Stimulated activated CD4-positive, alpha-beta T cell treated with anti-CD3 and anti-CD28 coated beads, Interleukin-4, amount 100 ng/mL, for 48 hours (primary cell): ENCODE measurements around the gene MAPK14.
A peak's percentile ranks its signal among the peaks of the same experiment; 100 is the strongest.

Experiments used
- DNase-seq, 2 donors: peaks; one replicate each; pipeline ENCODE4 v3.0.0-alpha.2; 2020; ENCODE audit warnings: low read depth in 2 of 2

MAPK14 gene

DNA sequence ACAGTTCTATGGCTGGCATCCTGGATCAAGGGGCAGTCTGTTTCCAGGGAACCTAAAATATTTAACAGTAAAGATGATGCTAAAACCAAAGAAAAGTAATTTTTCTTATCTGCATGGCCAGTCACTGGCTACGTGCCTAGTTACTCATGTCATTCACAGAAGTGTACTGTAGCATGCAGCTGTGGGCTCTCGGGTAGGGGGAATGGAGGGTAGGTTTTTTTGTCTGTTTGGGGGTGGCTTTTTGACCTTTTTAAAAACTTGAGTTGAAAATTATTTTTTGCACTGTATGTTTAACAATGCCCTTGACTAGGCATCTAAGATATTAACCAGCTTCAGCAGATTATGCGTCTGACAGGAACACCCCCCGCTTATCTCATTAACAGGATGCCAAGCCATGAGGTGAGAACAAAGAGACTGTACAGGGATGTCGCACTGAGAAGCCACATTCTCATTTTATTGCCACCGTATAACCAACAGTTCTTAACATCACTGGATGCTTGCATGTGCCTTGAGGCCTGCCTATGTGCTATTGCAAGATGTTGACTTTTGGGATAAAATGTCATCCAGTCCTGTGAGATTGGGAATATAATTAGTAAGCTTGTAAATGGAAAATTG, 72.4 kb downstream of the MAPK14 start:
- DNase-seq = no peak

DNA sequence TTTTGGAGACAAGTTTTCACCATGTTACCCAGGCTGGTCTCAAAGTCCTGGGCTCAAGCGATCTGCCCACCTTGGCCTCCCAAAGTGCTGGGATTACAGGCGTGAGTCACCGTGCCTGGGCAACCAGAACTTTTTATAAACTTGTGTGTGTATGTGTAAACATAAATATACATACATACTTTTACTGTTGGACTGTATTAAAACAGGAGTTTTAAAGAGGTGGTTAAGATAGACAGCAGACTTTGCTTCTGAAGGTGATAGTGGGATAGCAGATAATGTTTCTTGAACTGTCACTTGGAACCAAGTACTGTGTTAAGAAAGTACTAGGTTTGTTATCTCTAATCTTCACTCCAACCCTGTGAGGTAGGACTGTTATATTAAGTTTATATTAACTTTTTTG, 74.1 kb downstream of the MAPK14 start:
- no peak for DNase-seq

- DNase-seq = no peak
Measured at GRCh38 chr6:36102853-36103252, 75.2 kb downstream of the MAPK14 start.

DNA sequence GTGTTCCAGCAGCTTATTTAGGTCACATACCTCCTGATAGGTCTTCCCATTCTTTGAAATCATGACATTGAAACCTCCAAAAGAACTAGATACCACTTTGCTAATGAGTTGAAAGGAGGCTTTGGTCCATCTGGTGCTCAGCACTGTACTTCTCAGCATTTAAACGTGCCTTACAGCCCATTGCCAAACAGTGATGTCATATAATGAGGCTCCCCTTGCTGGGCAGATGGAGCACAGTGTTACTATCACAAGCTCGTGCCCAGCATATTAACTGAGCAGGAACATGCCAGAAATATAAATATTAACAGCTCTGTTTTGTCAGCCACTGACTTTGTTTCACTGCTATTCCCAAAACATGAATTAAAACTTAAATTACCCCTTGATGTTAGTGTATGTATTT, 77.2 kb downstream of the MAPK14 start:
- DNase-seq = no peak

DNA sequence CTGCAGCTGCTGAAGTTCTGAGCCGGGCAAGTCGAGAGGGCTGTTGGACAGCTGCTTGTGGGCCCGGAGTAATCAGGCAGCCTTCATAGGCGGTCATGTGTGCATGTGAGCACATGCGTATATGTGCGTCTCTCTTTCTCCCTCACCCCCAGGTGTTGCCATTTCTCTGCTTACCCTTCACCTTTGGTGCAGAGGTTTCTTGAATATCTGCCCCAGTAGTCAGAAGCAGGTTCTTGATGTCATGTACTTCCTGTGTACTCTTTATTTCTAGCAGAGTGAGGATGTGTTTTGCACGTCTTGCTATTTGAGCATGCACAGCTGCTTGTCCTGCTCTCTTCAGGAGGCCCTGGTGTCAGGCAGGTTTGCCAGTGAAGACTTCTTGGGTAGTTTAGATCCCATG, 81.5 kb downstream of the MAPK14 start:
- DNase-seq = no peak

DNA sequence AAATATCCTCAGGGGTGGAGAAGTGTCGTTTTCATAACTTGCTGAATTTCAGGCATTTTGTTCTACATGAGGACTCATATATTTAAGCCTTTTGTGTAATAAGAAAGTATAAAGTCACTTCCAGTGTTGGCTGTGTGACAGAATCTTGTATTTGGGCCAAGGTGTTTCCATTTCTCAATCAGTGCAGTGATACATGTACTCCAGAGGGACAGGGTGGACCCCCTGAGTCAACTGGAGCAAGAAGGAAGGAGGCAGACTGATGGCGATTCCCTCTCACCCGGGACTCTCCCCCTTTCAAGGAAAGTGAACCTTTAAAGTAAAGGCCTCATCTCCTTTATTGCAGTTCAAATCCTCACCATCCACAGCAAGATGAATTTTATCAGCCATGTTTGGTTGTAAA, 82.4 kb downstream of the MAPK14 start:
- DNase-seq = no peak

GRCh38 chr6:36110863-36111262, 83.3 kb downstream of the MAPK14 start:
- no peak for DNase-seq

DNA sequence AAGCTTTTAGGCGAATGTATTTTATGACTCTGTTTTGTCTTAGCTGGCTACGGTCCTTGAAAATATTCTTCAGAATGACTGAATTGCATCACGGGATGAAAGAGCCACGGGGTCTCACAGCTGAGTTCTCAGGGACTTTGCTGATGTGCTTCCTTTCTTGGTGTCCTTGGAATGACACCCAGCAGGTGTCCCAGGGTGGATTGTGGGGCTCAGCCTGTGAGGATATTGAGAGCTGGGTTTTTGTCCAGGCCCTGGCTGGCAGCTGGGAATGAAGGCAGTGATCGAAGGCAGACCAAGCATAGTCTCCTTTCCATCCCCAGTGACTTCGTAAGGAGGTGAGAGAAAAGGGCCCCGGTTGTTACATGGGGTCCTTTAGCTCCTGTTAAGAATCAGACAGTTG, 83.9 kb downstream of the MAPK14 start:
- no peak for DNase-seq

DNA sequence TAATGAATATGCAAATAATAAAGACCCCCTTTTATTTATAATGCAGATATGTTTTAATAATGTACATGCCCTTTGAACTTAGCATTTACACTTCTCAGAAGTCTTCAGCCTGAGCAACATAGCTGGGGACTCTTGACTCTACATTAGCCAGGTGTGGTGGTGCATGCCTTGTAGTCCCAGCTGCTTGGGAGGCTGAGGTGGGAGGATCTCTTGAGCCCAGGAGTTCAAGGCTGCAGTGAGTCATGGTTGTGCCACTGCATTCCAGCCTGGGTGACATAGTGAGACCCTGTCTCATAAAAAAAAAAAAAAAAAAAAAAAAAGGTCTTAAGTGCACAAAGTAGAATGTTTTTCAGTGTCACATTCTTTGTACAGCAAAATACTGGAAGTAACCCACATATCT, 85.4 kb downstream of the MAPK14 start:
- no peak for DNase-seq

DNA sequence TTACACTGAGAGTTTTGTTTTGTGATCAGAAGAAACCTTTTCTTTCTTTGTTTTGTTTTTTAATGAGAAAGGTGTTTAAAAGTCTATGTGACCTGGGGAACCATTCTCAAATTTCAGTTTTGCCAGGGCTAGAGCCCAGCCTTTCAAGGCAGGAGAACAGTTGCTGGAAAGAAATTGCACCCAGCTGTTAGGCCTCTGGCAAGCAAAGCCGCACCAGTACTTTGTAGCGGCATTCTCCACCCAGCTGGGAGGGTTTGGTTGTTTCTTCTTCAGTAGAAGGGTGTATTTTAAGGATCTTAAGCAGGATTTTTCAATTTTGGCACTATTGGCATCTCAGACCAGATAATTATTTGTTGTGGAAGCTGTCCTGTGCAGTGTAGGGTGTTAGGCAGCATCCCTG, 86.1 kb downstream of the MAPK14 start:
- DNase-seq = no peak

GRCh38 chr6:36114798-36115408, 87.3 kb downstream of the MAPK14 start:
- no peak for DNase-seq

- no peak for DNase-seq
Measured at GRCh38 chr6:36115412-36115811, 87.8 kb downstream of the MAPK14 start.

GRCh38 chr6:36116066-36116864, 88.7 kb downstream of the MAPK14 start:
- no peak for DNase-seq

DNA sequence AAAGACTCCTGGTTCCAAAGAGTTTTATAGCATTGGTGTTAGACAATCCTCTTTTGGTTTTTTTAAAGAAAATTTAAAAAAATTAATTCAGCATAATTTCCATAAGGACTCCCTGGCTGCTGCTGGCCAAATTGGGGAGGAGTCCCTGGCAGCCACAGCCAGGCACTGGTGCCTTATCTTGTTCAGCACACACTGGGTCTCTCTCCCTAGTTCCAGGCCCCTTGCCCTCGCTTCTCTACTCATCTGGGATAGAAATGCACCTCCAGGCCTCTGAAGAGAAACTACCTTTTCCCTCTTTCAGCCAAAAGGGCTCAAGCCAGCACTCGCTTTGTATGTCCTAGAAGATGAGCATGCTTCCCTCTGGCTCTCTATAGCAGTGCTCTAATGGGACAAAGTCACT, 89.3 kb downstream of the MAPK14 start:
- DNase-seq = no peak

- DNase-seq = no peak
Measured at GRCh38 chr6:36117658-36118549, 90.3 kb downstream of the MAPK14 start.

GRCh38 chr6:36118550-36119107, 91.0 kb downstream of the MAPK14 start:
- DNase-seq = no peak

DNA sequence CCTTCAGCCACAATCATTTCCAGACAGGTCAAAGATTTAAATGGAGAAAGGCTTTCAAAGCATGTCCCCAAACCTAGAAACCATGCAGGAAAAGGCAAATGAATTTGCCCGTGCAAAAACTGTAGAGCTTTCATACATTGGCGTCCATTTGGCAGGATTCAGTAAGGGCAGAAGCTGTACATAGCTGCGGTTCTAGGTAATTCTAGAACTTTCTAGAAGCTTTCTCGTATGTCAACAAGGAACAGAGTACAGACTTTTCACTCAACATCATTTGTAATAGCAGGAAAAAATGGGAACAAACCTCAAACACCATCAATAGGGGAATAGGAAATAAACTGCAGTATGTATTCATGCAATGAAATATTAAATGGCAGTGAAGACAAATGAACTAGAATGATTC, 91.6 kb downstream of the MAPK14 start:
- no peak for DNase-seq

DNA sequence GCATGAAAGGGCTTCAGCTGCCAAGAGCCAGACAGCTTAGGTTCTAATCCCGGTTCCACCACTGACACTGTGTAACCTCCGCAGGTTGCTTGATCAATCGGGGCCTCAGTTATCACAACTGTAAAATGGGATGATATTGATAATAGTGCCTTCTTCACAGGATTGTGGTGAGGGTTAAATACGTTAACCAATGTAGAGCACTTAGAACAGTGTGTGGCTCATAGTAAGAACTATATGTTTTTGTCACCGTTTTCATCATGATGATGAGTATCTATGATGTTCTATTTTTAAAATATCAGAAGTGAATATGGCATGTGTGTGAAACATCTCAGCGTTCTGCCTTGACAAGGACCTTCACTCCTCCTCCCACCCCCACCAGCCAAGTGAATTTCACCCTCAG, 92.4 kb downstream of the MAPK14 start:
- no peak for DNase-seq

DNA sequence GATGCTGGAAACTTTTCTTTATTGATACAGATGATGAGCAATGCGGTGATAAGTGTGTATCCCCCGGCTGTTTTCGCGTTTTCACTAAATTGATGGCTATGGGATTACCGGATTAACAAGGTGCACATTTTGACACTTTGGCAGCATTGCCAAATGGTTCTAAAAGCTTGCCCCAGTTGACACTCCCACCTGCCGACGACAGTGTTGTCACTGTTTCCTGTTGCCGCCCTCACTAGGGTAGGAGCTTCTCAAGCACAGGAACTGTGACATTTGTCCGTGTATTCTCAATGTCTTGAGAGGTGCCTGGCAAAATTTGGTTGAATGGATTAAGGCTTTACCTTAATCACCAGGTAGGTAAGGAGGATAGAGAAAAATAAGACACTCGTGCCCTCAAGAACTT, 92.9 kb downstream of the MAPK14 start:
- DNase-seq = peak in 1 of 2 donors; percentile 60

DNA sequence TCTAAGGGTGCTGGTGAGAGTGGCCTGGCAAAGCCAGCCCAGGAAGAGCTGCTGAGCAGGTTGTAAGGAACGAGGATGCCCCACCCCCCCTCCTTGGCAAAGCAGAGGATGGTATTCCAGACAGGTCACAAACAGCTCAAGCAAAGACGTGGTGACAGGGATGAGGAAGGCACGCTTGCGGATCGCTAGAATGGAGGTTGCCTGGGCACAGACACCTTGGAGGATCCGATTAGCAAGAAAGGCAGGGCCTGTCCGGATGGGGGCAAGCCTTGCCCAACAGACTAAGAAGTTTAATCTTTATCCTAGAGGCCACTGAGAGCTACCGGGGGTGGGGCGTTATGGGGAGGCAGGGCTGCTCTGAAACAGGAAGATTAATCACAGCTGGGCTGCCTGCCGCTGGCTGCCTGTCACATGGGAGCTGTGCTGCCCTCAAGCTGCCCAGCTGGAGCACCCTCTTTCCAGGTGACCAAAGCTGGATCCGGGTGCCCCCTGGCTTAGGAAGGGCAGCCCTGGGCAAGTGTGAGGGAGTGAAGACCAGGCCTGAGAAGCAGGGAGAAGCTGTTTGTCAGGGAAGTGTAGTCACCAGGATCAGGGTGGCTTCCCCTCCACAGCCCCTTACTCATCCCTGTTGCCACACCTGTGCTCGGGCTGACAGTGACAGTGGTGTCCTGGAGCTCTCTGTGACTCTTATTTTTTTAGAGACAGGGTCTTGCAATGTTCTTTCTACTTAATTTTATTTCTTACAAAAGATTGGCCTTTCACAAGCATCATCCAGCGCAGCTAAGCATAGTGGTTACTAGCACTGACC, 93.6 kb downstream of the MAPK14 start:
- DNase-seq = no peak
